ENCODE measurements around the gene NFX1. TPM values are rescaled to one million over a fixed set of nuclear protein-coding genes. Genes with fewer than 3 reads are reported as not detected.
A peak's percentile ranks its signal among the peaks of the same experiment; 100 is the strongest.

NFX1 gene
- polyA plus RNA-seq, 1 experiment = 32.2 TPM

DNA sequence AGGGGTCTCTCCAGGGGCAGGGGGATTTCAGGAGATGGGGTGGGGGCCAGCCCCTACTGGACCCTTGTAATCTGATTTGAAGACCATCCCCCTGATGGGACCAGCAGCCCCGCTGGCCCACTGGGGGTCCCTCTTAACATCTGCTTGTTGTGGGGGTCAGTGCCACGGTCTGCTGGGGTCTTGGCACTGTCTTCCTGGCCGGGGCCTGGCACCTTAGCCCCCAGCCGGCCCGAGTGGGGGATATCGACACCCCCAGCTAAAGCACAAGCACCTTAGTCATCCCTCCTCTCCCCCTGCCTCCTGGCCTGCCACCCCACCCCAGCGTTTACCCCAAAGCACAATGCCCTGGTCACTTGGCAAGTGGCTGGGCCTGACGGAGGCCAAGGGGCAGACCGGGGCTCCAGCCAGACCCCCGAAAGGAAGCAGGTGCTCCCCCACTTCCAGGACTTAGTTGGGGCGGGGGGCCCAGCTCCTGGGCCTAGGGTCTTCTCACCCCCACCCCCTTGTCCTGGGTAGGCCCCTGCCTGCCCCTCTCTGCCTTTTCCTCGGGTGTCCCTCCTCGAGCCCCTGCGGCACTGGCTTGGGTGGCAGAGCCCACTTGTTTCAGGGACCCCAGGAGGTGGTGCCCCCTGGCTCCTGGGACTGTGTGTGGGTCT, 1.4 kb upstream of the NFX1 start:
- POLR2A ChIA-PET = no interaction called here
- TF ChIP-seq, protein P1, sequence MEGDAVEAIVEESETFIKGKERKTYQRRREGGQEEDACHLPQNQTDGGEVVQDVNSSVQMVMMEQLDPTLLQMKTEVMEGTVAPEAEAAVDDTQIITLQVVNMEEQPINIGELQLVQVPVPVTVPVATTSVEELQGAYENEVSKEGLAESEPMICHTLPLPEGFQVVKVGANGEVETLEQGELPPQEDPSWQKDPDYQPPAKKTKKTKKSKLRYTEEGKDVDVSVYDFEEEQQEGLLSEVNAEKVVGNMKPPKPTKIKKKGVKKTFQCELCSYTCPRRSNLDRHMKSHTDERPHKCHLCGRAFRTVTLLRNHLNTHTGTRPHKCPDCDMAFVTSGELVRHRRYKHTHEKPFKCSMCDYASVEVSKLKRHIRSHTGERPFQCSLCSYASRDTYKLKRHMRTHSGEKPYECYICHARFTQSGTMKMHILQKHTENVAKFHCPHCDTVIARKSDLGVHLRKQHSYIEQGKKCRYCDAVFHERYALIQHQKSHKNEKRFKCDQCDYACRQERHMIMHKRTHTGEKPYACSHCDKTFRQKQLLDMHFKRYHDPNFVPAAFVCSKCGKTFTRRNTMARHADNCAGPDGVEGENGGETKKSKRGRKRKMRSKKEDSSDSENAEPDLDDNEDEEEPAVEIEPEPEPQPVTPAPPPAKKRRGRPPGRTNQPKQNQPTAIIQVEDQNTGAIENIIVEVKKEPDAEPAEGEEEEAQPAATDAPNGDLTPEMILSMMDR (IDR thresholded peaks at IDR 0.05; ENCODE audit: insufficient read depth, low read depth, low read length) = no peak
- Histone ChIP-seq H3K4me3 (ENCODE audit: low read depth, low read length) (no peak overlapping the region), H3K36me3 (ENCODE audit: control insufficient read depth, insufficient read depth, low read length) (0 out of 2 replicates have a peak, but pooled peaks cover 1% of the 10 kb centered on the region), H3K27me3 (ENCODE audit: control insufficient read depth, insufficient read depth, low read length) (no peaks in the 10 kb centered on the region)
- no peak for DNase-seq (ENCODE audit: low read depth)
- CTCF ChIA-PET = interaction anchor here (1.4 kb wide), 1 partner anchor 10 kb away, joined by 5 read pairs; no protein-coding TSS in a partner anchor

DNA sequence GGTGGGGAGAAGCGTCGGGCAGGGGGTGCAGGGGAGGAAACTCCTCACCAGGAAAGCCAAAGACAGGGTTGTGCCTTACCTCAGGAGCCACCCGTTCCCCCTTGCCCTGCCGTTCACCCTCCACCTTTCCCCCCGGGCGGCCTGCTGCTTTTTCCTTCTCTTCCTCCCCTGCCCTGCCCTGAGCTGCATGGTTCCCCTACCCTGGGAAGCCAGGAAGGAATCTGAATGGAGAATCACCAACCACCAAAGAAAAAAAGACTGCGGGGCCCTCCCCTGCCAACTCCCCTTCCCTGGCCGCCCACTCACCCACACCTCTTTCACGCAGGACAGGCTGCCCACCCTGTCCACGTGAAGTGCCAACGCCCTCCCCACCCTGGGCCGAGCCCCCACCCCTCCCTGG, 820 bp upstream of the NFX1 start:
- 0 out of 2 replicates have a peak, but pooled peaks cover 2% of the 10 kb centered on the region for H3K36me3 ChIP-seq (ENCODE audit: control insufficient read depth, insufficient read depth, low read length)
- H3K27me3 ChIP-seq (ENCODE audit: control insufficient read depth, insufficient read depth, low read length) = no peaks in the 10 kb centered on the region
- DNase-seq (ENCODE audit: low read depth) = no peak
- TF ChIP-seq, protein P1 (IDR thresholded peaks at IDR 0.05; ENCODE audit: insufficient read depth, low read depth, low read length) = no peak
- ChIA-PET POLR2A (interaction anchor here (0.6 kb wide), 1 partner anchor 182 kb away, joined by 7 read pairs; no protein-coding TSS in a partner anchor), CTCF (interaction anchor here (0.8 to 1.4 kb wide), 5 partner anchors 11 to 177 kb away, joined by 3 to 5 read pairs (median 4); no protein-coding TSS in a partner anchor)
- H3K4me3 ChIP-seq (ENCODE audit: low read depth, low read length) = peak overlapping the region; percentile 81

DNA sequence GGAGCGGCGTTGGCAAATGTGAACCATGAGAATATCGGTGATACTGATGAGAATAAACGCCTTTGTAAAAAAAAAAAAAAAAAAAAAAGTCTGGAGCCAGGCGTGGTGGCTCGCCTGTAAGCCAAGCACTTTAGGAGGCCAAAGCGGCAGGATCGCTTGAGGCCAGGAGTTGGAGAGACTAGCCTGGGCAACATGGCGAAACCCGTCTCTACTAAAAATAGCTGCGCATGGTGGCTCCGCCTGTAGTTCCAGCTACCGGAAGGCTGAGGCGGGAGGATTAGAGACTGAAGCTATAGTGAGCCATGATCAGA, 425 bp upstream of the NFX1 start:
- Histone ChIP-seq H3K4me3 (ENCODE audit: low read depth, low read length) (peak overlapping the region; percentile 81), H3K36me3 (ENCODE audit: control insufficient read depth, insufficient read depth, low read length) (peaks cover 5% of the 10 kb centered on the region; the same call in 1 of the 2 replicates), H3K27me3 (ENCODE audit: control insufficient read depth, insufficient read depth, low read length) (no peaks in the 10 kb centered on the region)
- ChIA-PET POLR2A (interaction anchor here (0.5 to 0.8 kb wide), 4 partner anchors 42 to 265 kb away, joined by 3 to 7 read pairs (median 4); partner anchors contain the start of gene DNAJA1), CTCF (interaction anchor here (0.8 to 1.4 kb wide), 6 partner anchors 11 to 177 kb away, joined by 3 to 6 read pairs (median 4); no protein-coding TSS in a partner anchor)
- DNase-seq (ENCODE audit: low read depth) = no peak
- TF ChIP-seq, protein P1 (IDR thresholded peaks at IDR 0.05; ENCODE audit: insufficient read depth, low read depth, low read length) = no peak

DNA sequence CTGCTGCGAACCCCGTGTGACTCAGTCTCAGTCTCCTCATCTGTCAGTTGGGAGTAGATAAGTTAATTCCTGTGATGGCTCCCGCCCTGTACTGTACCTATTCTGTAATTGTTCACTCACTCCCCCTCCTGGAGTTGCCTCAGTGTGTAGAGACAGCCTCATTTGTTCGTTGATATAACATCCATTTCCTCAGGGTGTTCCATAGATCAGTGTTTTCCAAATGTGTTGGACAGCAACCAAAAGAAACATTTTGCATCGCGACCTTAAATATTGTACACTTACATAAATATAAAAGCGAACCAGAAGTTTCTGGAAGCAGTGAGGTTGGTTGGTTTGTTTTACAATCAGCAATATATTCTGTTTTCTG, 698 bp downstream of the NFX1 start:
- no peak for DNase-seq (ENCODE audit: low read depth)
- POLR2A ChIA-PET = no interaction called here
- TF ChIP-seq, protein P1 (IDR thresholded peaks at IDR 0.05; ENCODE audit: insufficient read depth, low read depth, low read length) = no peak
- H3K36me3 ChIP-seq (ENCODE audit: control insufficient read depth, insufficient read depth, low read length) = peaks cover 7% of the 10 kb centered on the region; the same call in 1 of the 2 replicates
- CTCF ChIA-PET = interaction anchor here (1.2 to 1.4 kb wide), 3 partner anchors 31 to 176 kb away, joined by 3 to 5 read pairs (median 4); no protein-coding TSS in a partner anchor
- H3K27me3 ChIP-seq (ENCODE audit: control insufficient read depth, insufficient read depth, low read length) = no peaks in the 10 kb centered on the region
- peak overlapping the region; percentile 81 for H3K4me3 ChIP-seq (ENCODE audit: low read depth, low read length)

DNA sequence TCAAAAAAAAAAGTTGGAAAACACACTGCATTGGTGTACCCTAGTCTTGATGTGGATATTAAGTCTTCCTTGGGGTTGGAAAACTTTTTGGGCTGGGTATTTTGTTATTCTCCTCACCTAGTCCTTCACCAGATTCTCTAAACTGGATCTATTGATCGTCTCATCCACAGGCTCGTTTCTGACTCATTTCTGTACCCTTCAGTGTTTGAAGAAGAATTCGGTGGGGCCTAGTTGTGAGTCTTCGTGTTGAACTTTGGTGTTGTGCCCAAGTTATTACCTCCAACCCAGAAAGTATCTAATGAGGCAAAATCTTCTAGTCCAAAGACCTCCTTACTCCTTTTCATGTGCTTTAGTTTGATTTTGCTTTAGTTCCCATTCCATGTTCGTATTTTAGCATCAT, 1.6 kb downstream of the NFX1 start:
- ChIA-PET CTCF (no interaction called here), POLR2A (no interaction called here)
- peaks cover 7% of the 10 kb centered on the region; the same call in 1 of the 2 replicates for H3K36me3 ChIP-seq (ENCODE audit: control insufficient read depth, insufficient read depth, low read length)
- no peak for DNase-seq (ENCODE audit: low read depth)
- H3K4me3 ChIP-seq (ENCODE audit: low read depth, low read length) = no peak overlapping the region
- TF ChIP-seq, protein P1 (IDR thresholded peaks at IDR 0.05; ENCODE audit: insufficient read depth, low read depth, low read length) = no peak
- no peaks in the 10 kb centered on the region for H3K27me3 ChIP-seq (ENCODE audit: control insufficient read depth, insufficient read depth, low read length)
